HG03521 (cell line): ENCODE data around the gene SINHCAF.
A peak's percentile ranks its signal among the peaks of the same experiment; 100 is the strongest.
"Not testable (repeated sequence)": the region's sequence is repeated elsewhere in the genome, so short reads cannot be mapped to it uniquely, and the experiment has no call there.

ENCODE experiments used
- ATAC-seq: cut with Tn5 transposase; IDR thresholded peaks from one replicate; pipeline ENCODE4 v1.9.1; 2021; ENCODE audit warnings: mild to moderate bottlenecking, moderate library complexity; ENCODE audit not compliant: unreplicated experiment

Gene SINHCAF, protein sequence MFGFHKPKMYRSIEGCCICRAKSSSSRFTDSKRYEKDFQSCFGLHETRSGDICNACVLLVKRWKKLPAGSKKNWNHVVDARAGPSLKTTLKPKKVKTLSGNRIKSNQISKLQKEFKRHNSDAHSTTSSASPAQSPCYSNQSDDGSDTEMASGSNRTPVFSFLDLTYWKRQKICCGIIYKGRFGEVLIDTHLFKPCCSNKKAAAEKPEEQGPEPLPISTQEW

DNA sequence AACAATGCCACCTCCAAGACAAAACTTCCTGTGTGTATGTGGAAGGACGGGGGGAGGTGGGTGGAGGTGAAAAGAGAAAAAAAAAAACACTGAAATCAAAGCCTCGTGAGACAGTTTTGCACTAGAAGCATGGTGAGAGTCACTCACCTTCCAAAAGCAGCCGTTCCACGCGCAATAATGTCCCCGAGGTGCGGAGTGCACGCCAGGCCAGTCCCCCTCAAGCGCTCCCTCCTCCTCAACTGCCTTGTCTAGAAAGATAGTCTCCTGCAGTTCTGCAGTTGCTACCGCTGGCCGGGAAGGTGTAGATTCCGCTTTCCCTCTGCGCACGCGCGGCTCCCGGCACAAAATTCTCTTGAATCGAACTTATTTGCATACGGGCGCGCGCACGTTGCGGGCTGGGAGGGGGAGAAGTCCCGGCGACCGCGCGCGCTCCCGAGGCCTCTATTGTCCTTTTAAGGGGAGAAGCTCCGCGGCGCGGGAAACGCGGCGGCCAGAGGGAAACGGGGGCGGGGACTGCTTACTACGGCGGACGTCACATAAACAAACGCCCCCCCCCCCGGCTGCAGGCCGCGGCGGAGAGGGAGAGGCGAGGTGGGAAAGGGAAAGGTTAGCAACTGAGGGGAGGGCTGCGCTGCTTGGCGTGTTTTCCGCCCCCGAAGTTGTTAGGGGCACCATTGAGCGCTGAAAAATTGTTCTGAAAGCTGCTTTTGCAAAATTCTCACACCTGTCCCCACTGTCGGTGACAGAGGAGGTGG, at the start of gene SINHCAF:
SINHCAF (minus strand) TSS at position 274 of the 755 bp plus-strand sequence. CDS start 27,946 bp downstream, outside the sequence.
- ATAC-seq: peak; percentile 51

DNA sequence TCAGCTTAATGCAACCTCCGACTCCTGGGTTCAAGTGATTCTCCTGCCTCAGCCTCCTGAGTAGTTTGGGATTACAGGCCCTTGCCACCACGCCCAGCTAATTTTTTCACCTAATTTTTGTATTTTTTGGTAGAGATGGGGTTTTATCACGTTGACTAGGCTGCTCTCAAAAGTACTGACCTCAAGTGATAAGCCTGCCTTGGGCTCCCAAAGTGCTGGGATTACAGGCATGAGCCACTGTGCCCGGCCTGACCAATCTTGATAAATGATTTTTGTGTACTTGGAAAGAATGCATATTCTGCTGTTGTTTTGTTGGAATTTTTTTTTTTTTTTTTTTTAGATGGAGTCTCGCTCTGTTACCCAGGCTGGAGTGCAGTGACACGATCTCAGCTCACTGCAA, 49.5 kb upstream of the SINHCAF start:
- ATAC-seq: not testable (repeated sequence)

DNA sequence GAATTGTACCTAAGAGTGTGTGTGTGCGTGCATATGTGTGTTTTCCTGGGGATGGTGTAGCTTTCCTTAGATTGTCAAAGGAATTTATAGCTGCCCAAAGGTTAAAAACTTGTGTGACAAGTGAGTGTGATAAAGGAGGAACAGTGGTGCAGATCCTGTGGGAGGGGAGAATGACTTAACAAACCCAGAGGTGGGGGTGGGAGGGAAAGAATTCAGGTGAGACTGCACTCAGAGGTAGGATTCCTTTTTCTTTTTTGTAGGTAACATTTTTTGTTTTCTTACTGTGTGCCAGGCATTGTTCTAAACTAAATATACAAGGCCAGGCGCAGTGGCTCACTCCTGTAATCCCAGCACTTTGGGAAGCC, 45.3 kb upstream of the SINHCAF start:
- no peak for ATAC-seq

DNA sequence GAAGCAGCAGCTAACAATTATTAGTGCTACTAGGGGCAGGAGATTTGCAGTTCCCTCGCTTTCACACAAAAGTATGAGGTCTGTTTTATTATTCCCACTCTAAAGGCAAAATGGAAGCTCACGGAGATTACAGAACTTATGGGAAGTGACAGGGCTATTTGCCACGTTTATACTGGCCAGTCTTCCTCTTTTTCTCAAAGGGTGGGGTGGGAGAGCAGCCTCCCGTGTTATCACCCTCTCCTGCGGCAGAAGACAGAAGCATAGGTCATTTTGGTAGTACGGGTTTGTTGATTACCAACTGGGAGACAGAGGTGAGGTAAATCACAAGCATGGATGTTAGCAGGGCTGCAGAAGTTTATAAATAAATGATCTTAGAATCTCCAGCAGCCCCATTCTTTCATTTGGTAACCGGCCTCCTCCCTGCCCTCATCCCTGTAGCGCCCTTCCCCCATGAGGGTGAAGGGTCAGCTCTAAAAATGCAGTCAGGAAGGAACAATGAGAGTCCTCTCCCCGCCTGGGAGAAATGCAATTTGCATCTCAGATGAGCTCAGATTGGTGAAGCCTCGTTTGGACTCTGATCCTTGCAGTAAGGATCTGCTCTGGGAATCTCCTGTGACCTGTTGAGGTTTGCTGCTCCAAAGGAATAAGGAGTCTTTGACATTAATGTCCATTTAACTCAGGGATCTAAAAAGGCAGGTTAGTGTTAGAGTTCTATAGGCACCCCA, 44.7 kb upstream of the SINHCAF start:
- no peak for ATAC-seq

DNA sequence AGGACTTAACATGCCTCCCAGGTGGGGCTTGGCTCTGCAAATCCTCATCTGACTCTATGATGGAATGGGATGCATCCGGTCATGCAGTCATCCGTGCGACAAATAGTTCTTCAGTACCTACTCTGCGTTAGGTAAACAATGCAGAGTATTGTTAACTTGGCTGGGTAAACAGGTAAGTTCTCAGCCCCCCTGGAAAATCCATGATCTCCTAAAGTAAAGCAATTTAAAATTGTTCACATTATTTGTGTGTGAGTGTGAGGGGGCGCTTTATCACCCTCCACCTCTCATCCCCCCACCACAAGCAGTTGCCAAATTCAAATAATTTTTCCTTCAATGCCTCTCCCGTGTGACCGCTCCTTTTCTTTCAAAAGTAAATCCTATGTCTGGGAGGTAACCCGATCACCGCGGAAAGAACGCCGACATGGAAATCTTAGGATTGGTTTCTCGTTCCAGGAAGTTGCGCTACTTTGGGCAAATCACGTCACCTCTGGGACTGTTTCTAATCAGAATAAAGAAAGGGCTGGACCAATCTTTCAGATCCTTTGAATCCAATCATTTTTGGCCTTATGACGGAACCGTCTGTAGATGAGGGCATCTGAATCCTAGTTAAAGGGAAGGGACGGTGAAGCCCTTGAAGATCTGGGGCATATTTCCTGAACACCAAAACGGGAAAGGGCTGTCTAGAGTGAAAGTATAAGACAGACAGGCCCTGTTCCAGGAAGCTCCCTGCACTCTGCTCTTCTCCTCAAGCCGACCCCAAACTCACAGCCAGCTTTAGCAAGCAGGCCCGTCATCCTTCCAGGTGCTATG, 44.0 kb upstream of the SINHCAF start:
- no peak for ATAC-seq

DNA sequence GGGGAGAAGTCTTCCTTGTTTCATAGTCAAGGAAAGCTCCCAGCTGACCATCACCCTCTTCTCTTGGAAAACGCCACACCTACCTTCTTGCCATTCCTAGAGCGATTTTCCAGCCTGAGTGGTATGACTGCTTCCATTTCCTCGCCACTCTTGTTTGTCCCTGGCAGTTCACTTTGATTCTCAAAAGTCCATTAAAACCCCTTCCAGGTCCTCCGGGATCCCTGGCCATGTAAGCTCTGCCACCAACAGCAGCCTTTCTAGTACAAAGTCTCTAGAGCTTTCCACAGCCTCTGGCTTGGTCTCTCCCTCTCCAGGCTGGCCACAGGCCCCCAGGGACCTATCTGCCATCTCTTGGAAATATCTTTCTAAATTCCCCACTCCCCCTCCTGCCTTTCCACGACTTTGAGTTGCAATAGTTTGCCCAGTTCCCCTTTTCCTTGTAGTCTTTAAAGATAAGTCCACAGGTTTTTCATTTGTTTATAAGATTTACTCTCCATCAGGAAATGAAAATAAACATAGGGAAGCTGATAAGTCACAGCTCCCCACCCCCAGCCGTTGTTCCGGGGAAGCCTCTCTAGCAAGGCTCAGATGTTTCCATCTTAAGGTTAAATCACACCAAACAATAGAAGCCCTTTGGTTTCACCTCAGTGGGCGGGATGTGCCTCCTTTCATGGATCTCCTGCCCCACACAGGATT, 42.9 kb upstream of the SINHCAF start:
- no peak for ATAC-seq

DNA sequence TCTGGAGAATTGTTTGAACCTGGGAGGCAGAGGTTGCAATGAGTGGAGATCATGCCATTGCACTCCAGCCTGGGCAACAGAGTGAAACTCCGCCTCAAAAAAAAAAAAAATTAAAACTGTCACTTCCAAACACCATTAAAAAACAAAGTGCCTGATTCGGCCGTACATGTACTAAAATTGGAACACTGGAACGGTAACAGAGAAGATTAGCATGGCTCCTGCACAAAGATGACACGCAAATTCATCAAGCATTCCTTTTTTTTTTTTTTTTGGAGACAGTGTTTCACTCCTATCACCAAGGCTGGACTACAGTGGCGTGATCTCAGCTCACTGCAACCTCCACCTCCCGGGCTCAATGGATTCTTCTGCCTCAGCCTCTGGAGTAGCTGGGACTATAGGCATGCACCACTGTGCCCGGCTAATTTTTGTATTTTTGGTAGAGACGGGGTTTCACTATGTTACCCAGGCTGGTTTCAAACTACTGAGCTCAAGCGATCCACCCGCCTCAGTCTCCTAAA, 40.2 kb upstream of the SINHCAF start:
- no peak for ATAC-seq

DNA sequence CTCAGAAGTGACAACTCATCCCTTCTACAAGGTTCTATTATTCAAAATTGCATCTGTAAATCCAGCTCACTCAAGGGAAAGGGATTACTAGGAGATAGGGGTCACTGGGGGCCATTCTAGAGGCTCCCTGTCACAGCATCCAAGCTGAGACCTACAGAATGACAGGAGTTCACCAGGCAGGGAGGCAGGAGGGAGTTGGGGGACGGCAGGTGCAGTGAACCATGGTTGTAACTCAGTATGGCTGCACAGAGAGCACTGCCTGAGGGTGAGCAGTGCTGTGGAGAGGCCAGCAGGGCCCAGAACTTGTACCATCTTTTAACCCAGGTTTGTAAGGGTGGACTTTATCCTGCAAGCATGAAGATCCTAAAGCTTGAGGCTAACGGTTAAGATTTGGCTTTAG, 37.9 kb upstream of the SINHCAF start:
- no peak for ATAC-seq

DNA sequence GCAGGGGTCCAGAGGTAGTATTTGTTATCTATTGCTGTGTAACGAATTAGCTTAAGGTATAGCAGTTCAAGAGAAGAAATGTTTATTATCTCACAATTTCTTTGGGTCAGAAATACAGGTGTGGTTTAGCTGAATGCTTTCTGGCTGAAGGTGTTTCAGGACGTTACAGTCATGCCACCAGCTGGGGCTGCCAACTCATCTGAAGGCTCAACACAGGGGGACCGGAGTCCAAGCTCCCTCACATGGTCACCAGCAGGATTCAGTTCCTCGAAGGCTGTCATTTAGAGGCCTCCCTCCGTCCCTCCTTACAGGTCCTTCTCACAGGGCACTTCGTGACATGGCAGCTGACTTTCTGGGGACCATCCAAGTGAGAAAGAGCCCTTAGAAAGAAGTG, 37.5 kb upstream of the SINHCAF start:
- ATAC-seq: no peak

DNA sequence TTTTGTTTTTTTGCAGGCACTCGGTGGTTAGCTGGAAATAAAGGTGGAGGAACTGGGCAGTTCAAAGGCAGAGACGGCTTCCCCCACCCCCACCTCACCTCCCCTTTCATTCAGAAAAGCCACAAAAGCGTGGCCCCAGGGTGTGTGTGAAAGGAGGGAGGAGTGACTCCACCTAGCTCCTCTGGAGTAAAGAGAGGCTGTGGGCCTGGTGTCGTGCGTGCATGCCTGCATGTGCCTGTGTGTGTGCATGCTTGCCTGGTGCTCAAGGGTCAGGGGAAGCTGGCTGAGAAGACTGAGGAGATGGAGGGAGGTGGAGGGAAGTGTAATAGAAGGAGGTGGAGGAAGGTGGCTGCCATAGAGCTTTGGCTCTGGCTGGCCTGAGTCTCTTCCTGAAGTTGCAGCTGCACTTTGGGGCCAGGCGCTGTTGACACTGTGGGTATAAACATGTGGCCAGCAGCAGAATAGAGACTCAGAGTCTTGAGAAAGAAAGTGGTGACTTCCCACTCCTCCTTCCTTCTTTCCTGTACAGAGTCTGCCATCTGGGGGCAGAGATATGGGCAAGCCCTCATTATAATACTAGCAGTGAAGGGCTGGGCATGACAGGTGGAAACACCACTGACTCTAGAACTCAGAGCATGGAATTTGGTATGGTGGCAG, 36.9 kb upstream of the SINHCAF start:
- peak; percentile 62 for ATAC-seq

DNA sequence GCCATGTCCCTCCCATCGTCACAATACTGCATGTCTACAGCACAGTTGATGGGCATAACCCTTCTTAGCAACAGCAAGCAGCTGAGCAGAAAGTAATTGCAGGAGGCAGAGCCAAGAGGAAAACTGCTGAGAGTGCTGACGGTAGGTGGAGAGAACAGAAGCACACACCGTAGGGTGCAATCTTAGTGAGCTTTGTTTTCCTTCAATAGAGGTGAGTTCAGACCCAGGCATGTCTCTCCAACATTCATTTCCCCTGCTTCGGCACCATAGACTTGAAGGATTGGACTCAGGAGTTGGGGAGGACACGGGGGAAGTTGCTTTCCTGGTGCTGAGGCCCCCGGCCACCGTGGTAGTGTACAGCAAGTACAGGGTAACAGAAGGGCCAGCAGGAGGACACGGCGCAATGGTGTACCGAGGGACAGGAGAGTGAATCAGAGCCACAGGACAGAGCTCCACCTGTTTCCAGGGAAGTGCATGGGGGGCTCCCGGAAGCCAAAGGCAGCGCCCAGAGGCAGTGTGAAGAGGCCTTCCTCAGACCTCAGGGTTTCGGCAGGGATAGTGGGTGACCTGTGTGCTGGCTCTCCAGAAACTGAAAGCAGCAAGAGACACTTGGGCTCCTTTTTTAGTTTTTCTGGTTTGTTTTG, 36.3 kb upstream of the SINHCAF start:
- peak; percentile 46 for ATAC-seq

DNA sequence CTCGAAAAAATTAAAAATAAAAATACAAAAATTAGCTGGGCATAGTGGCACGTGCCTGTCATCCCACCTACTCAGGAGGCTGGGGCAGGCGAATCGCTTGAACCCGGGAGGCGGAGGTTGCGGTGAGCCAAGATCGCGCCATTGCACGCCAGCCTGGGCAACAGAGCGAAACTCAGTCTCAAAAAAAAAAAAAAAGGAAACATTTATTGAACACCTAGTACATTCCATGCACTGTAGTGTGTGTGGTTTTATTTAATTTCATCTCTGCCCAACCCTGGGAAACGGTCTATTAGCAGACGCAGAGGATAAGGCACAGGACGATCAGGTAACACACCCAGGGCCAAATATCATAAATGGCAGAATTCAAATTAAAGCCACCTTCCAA, 35.8 kb upstream of the SINHCAF start:
- no peak for ATAC-seq

DNA sequence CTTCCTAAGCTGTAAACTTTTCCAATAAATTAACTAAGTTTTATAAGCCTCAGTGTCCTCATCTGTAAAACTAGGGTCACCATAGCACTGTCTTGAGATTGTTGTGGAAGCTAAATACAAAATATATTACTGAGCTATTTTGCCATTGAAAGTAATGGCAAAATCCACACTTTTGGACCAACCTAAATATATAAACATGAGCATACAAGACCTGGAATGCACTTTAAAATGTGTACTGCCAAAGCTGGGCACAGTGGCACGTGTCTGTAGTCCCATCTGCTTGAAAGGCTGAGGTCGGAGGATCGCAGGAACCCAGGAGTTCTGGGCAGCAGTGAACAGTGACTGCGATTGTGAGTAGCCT, 29.8 kb upstream of the SINHCAF start:
- ATAC-seq: no peak

DNA sequence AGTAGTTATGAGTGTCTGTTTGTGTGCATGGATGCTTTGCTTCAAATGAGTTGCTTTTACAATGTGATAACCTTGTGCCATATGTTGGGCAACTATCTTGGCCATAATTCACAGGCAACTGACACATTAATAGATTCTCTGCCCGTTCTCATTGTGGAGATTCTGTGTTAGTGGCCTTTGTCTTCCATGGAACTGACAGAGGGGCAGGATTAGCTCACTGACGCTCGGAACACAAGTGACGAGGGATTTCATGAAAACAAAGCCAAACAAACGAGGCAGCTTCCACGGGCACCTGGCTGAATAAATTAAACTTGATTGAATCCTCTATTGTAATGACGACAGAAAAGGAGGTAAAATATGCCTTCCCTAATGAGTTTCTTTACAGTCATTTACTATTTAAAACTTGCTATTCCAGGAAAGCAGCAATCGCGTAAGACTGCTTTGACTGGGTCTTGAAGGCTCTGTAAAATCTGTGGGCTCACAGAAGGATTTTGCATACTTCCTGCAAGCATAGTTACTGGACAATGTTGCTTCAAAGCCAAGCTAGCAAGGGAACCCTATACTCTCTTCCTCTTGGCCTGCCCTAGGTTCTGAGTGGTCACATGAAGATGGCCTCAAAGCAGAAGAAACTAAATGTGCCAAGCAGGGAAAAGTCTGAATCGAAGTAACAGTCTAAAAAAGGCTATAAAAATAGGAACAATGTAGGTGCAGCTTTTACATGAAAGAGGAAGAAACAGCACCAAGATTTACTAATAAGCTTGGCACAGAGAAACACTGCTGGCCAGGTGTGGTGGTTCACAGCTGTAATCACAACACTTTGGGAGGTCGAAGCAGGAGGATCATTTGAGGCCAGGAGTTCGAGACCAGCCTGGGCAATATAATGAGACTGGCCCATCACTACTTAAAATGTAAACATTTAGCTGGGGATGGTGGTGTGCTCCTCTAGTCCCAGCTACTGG, 28.1 kb upstream of the SINHCAF start:
- no peak for ATAC-seq

DNA sequence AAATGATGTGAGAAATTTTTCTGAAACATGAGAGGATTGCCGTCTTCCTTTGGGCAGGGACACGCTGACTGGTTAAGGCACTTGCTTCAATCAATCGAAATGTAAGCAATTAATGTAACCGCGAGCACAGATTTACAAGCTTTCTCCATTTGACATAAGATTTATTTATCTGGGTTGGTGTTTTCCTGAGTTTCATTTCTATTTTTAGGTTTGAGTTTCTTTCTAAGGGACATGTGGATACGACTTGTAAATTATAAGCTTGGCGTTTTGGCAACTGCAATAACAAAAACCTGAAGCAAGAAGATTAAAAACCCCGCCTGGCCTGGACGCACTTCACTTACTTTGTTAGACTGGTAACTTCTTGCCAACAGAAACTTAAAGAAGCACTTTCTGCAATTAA, 20.3 kb upstream of the SINHCAF start:
- no peak for ATAC-seq

DNA sequence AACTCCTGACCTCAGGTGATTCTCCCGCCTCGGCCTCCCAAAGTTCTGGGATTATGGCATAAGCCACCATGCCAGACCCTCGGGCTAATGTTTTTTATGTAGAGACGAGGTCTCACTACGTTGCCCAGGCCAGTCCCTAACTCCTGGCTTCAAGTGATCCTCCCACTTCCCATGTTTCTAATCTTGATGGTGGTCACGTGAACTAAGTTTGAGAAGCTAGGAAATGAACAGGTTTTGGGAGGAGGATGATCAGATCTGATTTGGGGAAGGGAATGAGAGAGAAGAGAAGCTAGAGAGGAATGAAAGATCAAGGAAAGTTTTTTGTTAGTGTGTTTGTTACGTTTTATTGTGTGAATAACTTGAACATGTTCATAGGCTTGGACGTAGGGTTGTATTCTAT, 17.2 kb upstream of the SINHCAF start:
- no peak for ATAC-seq

DNA sequence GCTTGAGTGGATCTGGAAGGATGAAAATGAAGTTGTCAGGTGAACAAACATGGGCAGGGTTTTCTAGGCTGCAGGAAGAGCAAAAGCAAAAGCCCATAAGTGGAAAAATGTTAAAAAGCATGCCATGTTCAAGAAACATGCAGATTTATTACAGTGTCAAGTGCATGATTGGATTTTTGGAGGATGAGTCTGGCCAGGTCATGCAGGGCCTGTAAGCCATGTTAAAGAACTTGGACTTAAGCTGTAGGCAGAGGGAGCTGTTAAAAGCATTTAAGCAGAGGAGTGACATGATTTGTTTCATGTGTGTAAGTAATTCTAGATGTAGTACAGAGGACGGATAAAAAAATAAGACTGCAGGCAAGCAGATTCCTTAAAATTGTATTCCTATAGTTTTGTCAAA, 16.3 kb upstream of the SINHCAF start:
- no peak for ATAC-seq

DNA sequence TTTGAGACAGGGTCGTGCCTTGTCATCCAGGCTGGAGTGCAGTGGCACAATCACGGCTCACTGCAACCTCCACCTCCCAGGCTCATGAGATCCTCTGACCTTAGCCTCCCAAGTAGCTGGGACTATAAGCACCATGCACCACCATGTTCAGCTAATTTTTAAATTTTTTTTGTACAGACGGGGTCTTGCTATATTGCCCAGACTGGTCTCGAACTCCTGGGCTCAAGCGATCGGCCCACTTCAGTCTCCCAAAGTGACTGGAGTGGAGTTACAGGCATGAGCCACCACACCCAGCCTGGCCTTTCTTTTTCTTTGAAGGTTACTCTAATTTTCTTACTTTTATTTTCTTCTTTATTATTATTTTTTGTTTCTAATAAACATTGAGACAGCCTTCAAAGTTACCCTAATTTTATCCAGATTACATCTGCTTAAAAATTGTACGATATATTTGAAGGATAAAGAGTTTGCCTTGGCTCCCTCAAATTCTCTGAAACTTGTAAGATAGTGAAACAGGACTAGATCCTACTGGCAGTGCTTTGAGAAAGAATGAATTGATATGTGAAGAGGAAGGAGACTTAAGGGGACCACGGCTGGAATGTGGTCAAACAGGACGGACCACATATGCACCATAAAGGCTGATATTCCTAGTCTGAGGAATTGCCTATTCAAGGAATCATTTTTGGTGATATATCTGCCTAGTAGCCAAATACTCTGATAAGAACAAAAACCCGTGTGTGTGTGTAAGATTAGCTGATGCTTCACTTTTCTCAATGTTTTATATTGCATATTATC, 14.1 kb upstream of the SINHCAF start:
- ATAC-seq: no peak
